Keratinocyte (primary cell): ENCODE measurements around the gene AIFM3. TPM values are rescaled to one million over a fixed set of nuclear protein-coding genes. Genes with fewer than 3 reads are reported as not detected.

Experiments used
- DNase-seq: peaks from one replicate; pipeline ENCODE4 v3.0.0-alpha.2; 2011; ENCODE audit warnings: low read depth, missing footprints, low spot score
- FAIRE-seq: peaks from 2 replicates; lab custom pipeline; 2011; peaks lifted over from hg19 to GRCh38; lab: Jason Lieb, UNC
- H2AFZ ChIP-seq: 2 replicates; pipeline ENCODE4 v1.6.0; 2012; ENCODE audit warnings: low read length, control low read depth, inconsistent platforms; ENCODE audit not compliant: control insufficient read depth
- H3K27ac ChIP-seq: 2 replicates; pipeline ENCODE4 v1.5.1; 2011; ENCODE audit warnings: low read length; ENCODE audit not compliant: control insufficient read depth, insufficient read depth
- H3K27me3 ChIP-seq: 3 replicates; pipeline ENCODE4 v1.6.0; 2011; ENCODE audit warnings: low read length; ENCODE audit not compliant: control insufficient read depth, insufficient read depth; ENCODE audit errors: extremely low read depth
- H3K36me3 ChIP-seq, 2 experiments: 2 replicates in 1 of 2; 3 replicates in 1 of 2; pipeline ENCODE4 v1.5.1; 2011; ENCODE audit warnings: low read length in 2 of 2, mild to moderate bottlenecking in 1 of 2; ENCODE audit not compliant: control insufficient read depth in 2 of 2, insufficient read depth in 2 of 2; ENCODE audit errors: extremely low read depth in 1 of 2
- H3K4me1 ChIP-seq: 3 replicates; pipeline ENCODE4 v1.5.1; 2011; ENCODE audit warnings: low read length; ENCODE audit not compliant: control insufficient read depth, insufficient read depth; ENCODE audit errors: extremely low read depth
- H3K4me2 ChIP-seq: 3 replicates; pipeline ENCODE4 v1.6.0; 2011; ENCODE audit warnings: low read depth, low read length; ENCODE audit not compliant: control insufficient read depth, insufficient read depth; ENCODE audit errors: extremely low read depth
- H3K4me3 ChIP-seq, 3 experiments: fragments of 200-600 bp in 1 of 3; sonication (generic) in 1 of 3; 2 replicates in 2 of 3; 3 replicates in 1 of 3; pipeline ENCODE4 v1.5.1; 2011 to 2016; ENCODE audit warnings: low read length in 3 of 3, mild to moderate bottlenecking in 3 of 3, control low read depth in 2 of 3, inconsistent platforms in 1 of 3, low read depth in 1 of 3, mixed read lengths in 1 of 3, mixed run types in 1 of 3, moderate library complexity in 1 of 3; ENCODE audit not compliant: control insufficient read depth in 2 of 3, insufficient read depth in 2 of 3; ENCODE audit errors: extremely low read depth in 1 of 3
- H3K79me2 ChIP-seq: 2 replicates; pipeline ENCODE4 v1.6.0; 2012; ENCODE audit warnings: low read length; ENCODE audit not compliant: control insufficient read depth, insufficient read depth
- H3K9ac ChIP-seq: 3 replicates; pipeline ENCODE4 v1.6.0; 2011; ENCODE audit warnings: low read length; ENCODE audit not compliant: control insufficient read depth, insufficient read depth; ENCODE audit errors: extremely low read depth
- H3K9me1 ChIP-seq: 3 replicates; pipeline ENCODE4 v1.6.0; 2011; ENCODE audit warnings: low read length; ENCODE audit not compliant: control insufficient read depth, insufficient read depth; ENCODE audit errors: extremely low read depth
- H3K9me3 ChIP-seq: 2 replicates; pipeline ENCODE4 v1.5.1; 2012; ENCODE audit warnings: low read depth, low read length; ENCODE audit not compliant: control insufficient read depth
- H4K20me1 ChIP-seq: 3 replicates; pipeline ENCODE4 v1.6.0; 2011; ENCODE audit warnings: low read length; ENCODE audit not compliant: control insufficient read depth, insufficient read depth; ENCODE audit errors: extremely low read depth
- EZH2 ChIP-seq: IDR thresholded peaks from one replicate; pipeline ENCODE4 v1.6.1; 2012; ENCODE audit warnings: inconsistent platforms, mild to moderate bottlenecking, low read length, moderate library complexity
- dilution Hi-C: fragments of 300-500 bp; cut with MboI; formaldehyde crosslinking; loops from one replicate; pipeline ENCODE4 v1.7.0; 2020; ENCODE audit warnings: low sequenced_read_pairs; ENCODE audit not compliant: extremely low pct_ligation_motif_present
- polyA plus RNA-seq, 5 experiments: library from polyadenylated mRNA; depleted of rRNA in 3 of 5; stranded (reverse) in 3 of 5; stranded (forward) in 1 of 5; unstranded in 1 of 5; fragments of >200 nt; gene quantifications; 1 replicate in 1 of 5; 2 replicates in 3 of 5; 3 replicates in 1 of 5; pipeline versions ENCODE4 v1.2.1 to v1.2.3, GENCODE V29; 2011 to 2012; ENCODE audit warnings: missing spikeins in 2 of 5, low read depth in 1 of 5, low replicate concordance in 1 of 5
- TF ChIP-seq, protein P1 (sequence below), 3 experiments: IDR thresholded peaks in 1 of 3; conservative IDR thresholded peaks in 1 of 3; optimal IDR thresholded peaks in 1 of 3; 2 replicates in 2 of 3; 3 replicates in 1 of 3; pipeline versions ENCODE3 to v1.5.1; 2011; ENCODE audit warnings: low read length in 3 of 3, mild to moderate bottlenecking in 3 of 3, moderate library complexity in 2 of 3, control low read depth in 1 of 3, inconsistent platforms in 1 of 3; ENCODE audit not compliant: insufficient read depth in 2 of 3; ENCODE audit errors: extremely low read depth in 1 of 3

Gene AIFM3
- polyA plus RNA-seq, 1 donor (not counting 4 experiments of a cell fraction or from before 2014, with no cell fraction given): 0.59 TPM

DNA sequence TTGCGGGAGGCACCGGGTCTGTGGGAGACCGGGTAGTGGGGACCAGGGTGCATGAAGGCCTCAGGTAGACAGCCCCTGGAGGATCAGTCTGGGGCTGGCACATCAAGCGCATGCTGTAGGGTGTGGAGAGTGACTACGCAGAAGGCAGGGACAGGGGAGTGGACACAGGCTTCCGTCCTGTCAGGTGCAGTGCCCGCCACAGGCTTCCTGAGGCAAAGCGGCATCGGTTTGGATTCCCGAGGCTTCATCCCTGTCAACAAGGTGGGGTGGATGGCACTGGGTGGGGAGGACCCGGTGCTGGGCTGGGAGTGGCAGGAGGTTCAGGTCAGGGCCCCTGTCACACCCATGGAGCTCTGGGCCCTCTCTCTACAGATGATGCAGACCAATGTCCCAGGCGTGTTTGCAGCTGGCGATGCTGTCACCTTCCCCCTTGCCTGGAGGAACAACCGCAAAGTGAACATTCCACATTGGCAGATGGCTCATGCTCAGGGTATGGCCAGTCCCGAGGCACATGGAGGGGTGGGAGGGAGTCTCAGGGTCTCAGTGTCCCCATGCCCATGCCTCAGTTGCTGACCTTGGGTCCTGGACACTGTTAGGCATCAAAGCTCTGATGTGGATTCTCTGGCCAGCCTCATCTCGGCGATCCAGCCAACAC is 10.6 kb downstream of the AIFM3 start:
- H4K20me1 ChIP-seq: no peaks in the 10 kb centered on the region
- H3K27ac ChIP-seq: no peak overlapping the region
- no peaks in the 10 kb centered on the region for H3K36me3 ChIP-seq
- FAIRE-seq: no peak
- no peak for TF ChIP-seq EZH2
- TF ChIP-seq, protein P1, sequence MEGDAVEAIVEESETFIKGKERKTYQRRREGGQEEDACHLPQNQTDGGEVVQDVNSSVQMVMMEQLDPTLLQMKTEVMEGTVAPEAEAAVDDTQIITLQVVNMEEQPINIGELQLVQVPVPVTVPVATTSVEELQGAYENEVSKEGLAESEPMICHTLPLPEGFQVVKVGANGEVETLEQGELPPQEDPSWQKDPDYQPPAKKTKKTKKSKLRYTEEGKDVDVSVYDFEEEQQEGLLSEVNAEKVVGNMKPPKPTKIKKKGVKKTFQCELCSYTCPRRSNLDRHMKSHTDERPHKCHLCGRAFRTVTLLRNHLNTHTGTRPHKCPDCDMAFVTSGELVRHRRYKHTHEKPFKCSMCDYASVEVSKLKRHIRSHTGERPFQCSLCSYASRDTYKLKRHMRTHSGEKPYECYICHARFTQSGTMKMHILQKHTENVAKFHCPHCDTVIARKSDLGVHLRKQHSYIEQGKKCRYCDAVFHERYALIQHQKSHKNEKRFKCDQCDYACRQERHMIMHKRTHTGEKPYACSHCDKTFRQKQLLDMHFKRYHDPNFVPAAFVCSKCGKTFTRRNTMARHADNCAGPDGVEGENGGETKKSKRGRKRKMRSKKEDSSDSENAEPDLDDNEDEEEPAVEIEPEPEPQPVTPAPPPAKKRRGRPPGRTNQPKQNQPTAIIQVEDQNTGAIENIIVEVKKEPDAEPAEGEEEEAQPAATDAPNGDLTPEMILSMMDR (optimal IDR thresholded peaks at IDR 0.05 in 1 of 3, IDR thresholded peaks at IDR 0.05 in 1 of 3, conservative IDR thresholded peaks at IDR 0.05 in 1 of 3; ENCODE audit: extremely low read depth in 1 of 3, insufficient read depth in 2 of 3, low read length in 3 of 3): no peak
- peaks cover 5% of the 10 kb centered on the region for H3K79me2 ChIP-seq
- no peaks in the 10 kb centered on the region for H3K27me3 ChIP-seq
- no peak overlapping the region for H3K9ac ChIP-seq
- peaks cover 7% of the 10 kb centered on the region for H3K9me3 ChIP-seq
- dilution Hi-C loops: no loop called here
- no peak for DNase-seq
- H2AFZ ChIP-seq: no peak overlapping the region
- peaks cover 23% of the 10 kb centered on the region for H3K4me1 ChIP-seq
- H3K9me1 ChIP-seq: no peaks in the 10 kb centered on the region
- no peak overlapping the region for H3K4me3 ChIP-seq
- no peak overlapping the region for H3K4me2 ChIP-seq

DNA sequence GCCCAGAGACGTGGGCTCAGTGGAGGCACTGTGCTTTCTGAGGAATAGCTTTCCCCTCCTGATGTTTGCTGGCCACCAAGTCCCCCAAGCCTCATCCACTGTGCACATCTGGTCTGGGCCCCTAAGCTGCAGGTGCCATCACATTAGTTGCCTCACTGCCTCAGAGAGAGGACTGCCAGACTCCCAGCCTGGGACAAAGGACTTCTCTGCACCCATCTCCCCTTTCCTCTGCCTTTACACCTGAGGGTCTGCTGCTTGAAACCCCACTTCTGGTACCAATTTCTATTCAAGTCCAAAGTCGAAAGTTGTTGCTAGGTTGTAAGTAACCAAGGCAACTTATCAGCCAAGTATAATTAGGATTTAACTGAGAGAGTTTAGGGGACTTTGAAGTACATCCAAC is 11.4 kb downstream of the AIFM3 start:
- no peak overlapping the region for H2AFZ ChIP-seq
- TF ChIP-seq, protein P1 (optimal IDR thresholded peaks at IDR 0.05 in 1 of 3, IDR thresholded peaks at IDR 0.05 in 1 of 3, conservative IDR thresholded peaks at IDR 0.05 in 1 of 3; ENCODE audit: extremely low read depth in 1 of 3, insufficient read depth in 2 of 3, low read length in 3 of 3): no peak
- no peak for TF ChIP-seq EZH2
- dilution Hi-C loops: no loop called here
- H3K4me1 ChIP-seq: peaks cover 29% of the 10 kb centered on the region
- H4K20me1 ChIP-seq: no peaks in the 10 kb centered on the region
- H3K79me2 ChIP-seq: peaks cover 12% of the 10 kb centered on the region
- no peaks in the 10 kb centered on the region for H3K27me3 ChIP-seq
- H3K9me1 ChIP-seq: no peaks in the 10 kb centered on the region
- no peak overlapping the region for H3K9ac ChIP-seq
- H3K36me3 ChIP-seq: no peaks in the 10 kb centered on the region
- H3K4me2 ChIP-seq: no peak overlapping the region
- no peak overlapping the region for H3K4me3 ChIP-seq
- DNase-seq (no peak), FAIRE-seq (no peak)
- H3K27ac ChIP-seq: no peak overlapping the region
- H3K9me3 ChIP-seq: peaks cover 7% of the 10 kb centered on the region
